Left ventricle myocardium inferior (tissue), 1 donor: Measurements from ENCODE around the gene AUTS2. TPM values are rescaled to one million over a fixed set of nuclear protein-coding genes. Genes with fewer than 3 reads are reported as not detected.

Source experiments
- DNase-seq: peaks from one replicate; pipeline ENCODE4 v3.0.0-alpha.2; 2020
- H3K27ac ChIP-seq: fragments of 200-600 bp; replicated peaks from 2 replicates; pipeline ENCODE4 v1.8.0; 2021
- H3K27me3 ChIP-seq: fragments of 200-600 bp; 2 replicates; pipeline ENCODE4 v1.8.0; 2021; ENCODE audit warnings: low read depth
- H3K36me3 ChIP-seq: fragments of 200-600 bp; 2 replicates; pipeline ENCODE4 v1.8.0; 2021
- H3K4me1 ChIP-seq: fragments of 200-600 bp; 2 replicates; pipeline ENCODE4 v1.8.0; 2021
- H3K4me3 ChIP-seq: fragments of 200-600 bp; 2 replicates; pipeline ENCODE4 v1.8.0; 2021; ENCODE audit warnings: mild to moderate bottlenecking, moderate library complexity
- H3K9me3 ChIP-seq: fragments of 200-600 bp; replicated peaks from 2 replicates; pipeline ENCODE4 v1.8.0; 2021
- intact Hi-C: fragments of 100-400 bp; cut with micrococcal nuclease; formaldehyde crosslinking; loops from one replicate; pipeline ENCODE4 v1.11.0; 2022
- total RNA-seq: library from RNA; stranded (reverse); fragmentation: NEBNext Ultra II Directional; extraction: Animal tissue kit (Norgen Biotek cat#: 25700); gene quantifications from one replicate; pipeline ENCODE4 v1.2.1, GENCODE V29; 2021
- TF ChIP-seq, protein P1 (sequence below): fragments of 200-600 bp; IDR thresholded peaks from 2 replicates; pipeline ENCODE4 v1.8.0; 2021; ENCODE audit warnings: antibody characterized with exemption, mild to moderate bottlenecking, borderline replicate concordance
- donor health status: DM: no; HTN: yes; CAD: no; lungs with severe emphysema.

Gene AUTS2
- total RNA-seq, 1 donor from 2014 or later, result 10.5 TPM

DNA sequence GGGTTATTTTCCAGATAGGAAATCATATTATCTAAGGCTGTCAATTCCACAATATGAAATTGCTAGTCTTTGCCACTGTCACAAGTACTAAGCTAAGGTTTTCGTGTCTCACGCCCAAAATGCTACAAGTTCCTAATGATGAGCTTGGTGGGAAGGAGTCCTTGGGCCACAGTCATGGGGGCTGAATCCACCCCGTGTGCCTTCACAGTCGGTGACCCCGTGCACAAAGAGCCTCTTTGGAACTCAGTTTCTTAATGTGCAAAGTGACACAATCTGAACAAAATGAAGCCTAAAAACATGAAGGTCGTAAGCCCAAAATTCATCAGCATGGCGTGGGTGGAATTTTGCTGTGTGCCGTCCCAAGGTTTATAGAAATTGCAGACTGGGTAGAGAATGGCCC lies 1196.7 kb downstream of the AUTS2 start:
- H3K27ac ChIP-seq, result no peak overlapping the region
- TF ChIP-seq, protein P1, sequence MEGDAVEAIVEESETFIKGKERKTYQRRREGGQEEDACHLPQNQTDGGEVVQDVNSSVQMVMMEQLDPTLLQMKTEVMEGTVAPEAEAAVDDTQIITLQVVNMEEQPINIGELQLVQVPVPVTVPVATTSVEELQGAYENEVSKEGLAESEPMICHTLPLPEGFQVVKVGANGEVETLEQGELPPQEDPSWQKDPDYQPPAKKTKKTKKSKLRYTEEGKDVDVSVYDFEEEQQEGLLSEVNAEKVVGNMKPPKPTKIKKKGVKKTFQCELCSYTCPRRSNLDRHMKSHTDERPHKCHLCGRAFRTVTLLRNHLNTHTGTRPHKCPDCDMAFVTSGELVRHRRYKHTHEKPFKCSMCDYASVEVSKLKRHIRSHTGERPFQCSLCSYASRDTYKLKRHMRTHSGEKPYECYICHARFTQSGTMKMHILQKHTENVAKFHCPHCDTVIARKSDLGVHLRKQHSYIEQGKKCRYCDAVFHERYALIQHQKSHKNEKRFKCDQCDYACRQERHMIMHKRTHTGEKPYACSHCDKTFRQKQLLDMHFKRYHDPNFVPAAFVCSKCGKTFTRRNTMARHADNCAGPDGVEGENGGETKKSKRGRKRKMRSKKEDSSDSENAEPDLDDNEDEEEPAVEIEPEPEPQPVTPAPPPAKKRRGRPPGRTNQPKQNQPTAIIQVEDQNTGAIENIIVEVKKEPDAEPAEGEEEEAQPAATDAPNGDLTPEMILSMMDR, result no peak
- no peak for DNase-seq
- peaks cover 11% of the 10 kb centered on the region for H3K9me3 ChIP-seq
- peaks cover 19% of the 10 kb centered on the region for H3K36me3 ChIP-seq
- no peaks in the 10 kb centered on the region for H3K27me3 ChIP-seq
- no peaks in the 10 kb centered on the region for H3K4me1 ChIP-seq
- intact Hi-C loops, result no loop called here
- no peak overlapping the region for H3K4me3 ChIP-seq

DNA sequence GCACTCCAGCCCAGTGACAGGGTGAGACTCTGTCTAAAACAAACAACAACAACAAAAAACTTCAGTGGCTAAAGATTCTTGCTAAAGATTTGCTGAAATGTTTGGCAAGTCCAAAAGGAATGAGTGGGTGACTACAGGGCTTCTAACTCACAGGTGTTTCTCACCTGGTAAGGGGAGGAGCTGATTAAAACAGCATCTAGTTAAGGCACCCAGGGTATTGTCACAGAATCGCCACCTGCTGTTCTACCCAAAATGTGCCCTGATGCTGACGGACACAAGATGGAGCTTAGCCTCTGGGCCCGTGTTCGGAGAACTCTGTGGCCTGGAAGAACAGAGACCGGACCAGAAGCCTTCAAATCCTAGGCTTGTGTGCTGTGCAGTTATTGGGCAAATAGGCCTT lies 1197.7 kb downstream of the AUTS2 start:
- Histone ChIP-seq H3K27ac (no peak overlapping the region), H3K27me3 (no peaks in the 10 kb centered on the region), H3K36me3 (peaks cover 10% of the 10 kb centered on the region), H3K4me3 (no peak overlapping the region), H3K4me1 (no peaks in the 10 kb centered on the region), H3K9me3 (peaks cover 20% of the 10 kb centered on the region)
- intact Hi-C loops, result no loop called here
- TF ChIP-seq, protein P1, result no peak
- DNase-seq, result no peak

DNA sequence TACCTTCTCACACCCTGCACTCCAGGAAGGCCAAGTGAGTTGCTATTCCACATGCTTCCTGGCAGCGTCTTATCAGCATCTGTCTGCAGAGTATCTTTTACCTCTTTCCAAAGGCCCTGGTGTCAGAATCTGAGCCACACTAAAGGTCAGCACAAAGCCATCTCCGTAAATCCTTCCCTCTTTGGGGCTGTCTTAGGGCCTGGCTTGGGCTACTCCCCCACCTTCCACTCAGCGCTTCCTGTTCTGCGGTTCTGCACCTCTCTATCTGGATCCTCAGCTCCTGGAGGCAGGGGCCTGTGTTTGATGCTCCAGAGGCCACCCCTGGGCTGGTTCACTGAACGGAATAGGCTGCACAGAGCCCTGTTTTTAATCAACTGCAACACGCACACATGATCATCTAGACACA lies 1198.8 kb downstream of the AUTS2 start:
- Histone ChIP-seq H3K27ac (no peak overlapping the region), H3K4me3 (no peak overlapping the region), H3K27me3 (no peaks in the 10 kb centered on the region), H3K4me1 (no peaks in the 10 kb centered on the region), H3K9me3 (peaks cover 26% of the 10 kb centered on the region), H3K36me3 (peaks cover under 1% of the 10 kb centered on the region)
- TF ChIP-seq, protein P1, result no peak
- DNase-seq, result no peak
- intact Hi-C loops, result no loop called here

DNA sequence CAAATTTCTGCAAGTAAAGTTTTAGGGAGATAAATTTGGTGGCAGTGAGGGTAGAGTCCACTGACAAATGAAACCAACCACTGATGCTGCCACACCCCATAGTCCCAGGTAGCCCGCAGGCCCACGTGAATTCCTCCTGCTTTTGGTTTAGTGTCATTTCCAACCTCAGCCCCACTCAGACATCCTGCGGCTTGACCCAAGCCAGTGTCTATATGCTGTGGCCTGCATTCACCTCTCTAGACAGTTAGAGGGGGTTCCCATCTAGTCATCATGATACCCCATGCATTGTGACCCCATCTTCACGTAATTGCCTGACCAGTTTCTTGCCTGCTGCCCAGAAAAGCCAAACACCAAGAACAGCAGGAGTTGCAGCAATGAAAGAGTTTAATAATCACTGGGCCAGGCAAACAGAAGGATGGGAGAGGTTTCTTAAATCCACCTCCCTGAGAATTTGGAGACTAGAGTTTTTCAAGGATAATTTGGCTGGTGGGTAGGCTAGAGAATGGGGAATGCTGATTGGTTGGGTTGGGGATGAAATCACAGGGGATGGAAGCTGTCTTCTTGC lies 1201.6 kb downstream of the AUTS2 start:
- Histone ChIP-seq H3K9me3 (peaks cover 39% of the 10 kb centered on the region), H3K27ac (no peak overlapping the region), H3K27me3 (no peaks in the 10 kb centered on the region), H3K4me1 (no peaks in the 10 kb centered on the region), H3K36me3 (no peaks in the 10 kb centered on the region), H3K4me3 (no peak overlapping the region)
- intact Hi-C loops, result no loop called here
- TF ChIP-seq, protein P1, result no peak
- DNase-seq, result no peak

DNA sequence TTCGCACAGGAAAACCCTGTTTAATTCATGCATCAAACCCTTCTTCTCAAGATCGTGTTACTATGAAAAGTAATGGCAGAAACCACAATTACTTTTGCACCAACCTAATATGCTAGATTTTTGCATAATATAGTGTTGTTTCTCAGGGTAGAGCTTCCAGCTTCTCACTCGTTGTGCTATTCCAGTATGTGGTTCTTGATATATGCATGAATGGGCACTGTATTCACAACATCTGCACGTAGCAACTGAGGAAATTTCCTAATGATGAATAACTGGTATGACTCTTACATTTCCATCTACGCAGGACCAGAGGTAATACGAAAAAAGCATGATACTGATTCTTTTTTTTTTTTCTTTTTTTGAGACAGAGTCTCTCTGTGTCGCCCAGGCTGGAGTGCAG lies 1207.1 kb downstream of the AUTS2 start:
- H3K27me3 ChIP-seq, result peaks cover 35% of the 10 kb centered on the region
- intact Hi-C loops, result no loop called here
- peaks cover 25% of the 10 kb centered on the region for H3K9me3 ChIP-seq
- H3K4me3 ChIP-seq, result no peak overlapping the region
- no peak overlapping the region for H3K27ac ChIP-seq
- TF ChIP-seq, protein P1, result no peak
- no peaks in the 10 kb centered on the region for H3K4me1 ChIP-seq
- no peaks in the 10 kb centered on the region for H3K36me3 ChIP-seq
- DNase-seq, result no peak
